ENCODE data around the gene NELFE. TPM values are rescaled to one million over a fixed set of nuclear protein-coding genes. Genes with fewer than 3 reads are reported as not detected.

Gene NELFE
- total and polyA plus RNA-seq, 4 donors, result 11.1 to 21.8 (median 13.0) TPM

- peaks cover 4 to 23% (median 19%) of the 10 kb centered on the region in 4 donors for H3K4me1 ChIP-seq (ENCODE audit: control insufficient read depth in 4 of 4, insufficient read depth in 4 of 4, low read length in 3 of 4)
- no peak overlapping the region for H3K9ac ChIP-seq (ENCODE audit: low read depth in 1 of 2, low read length in 2 of 2)
- H3K4me3 ChIP-seq (ENCODE audit: low read depth in 1 of 3, low read length in 3 of 3), result no peak overlapping the region
- no peaks in the 10 kb centered on the region for H3K27me3 ChIP-seq (ENCODE audit: control insufficient read depth in 4 of 4, insufficient read depth in 4 of 4, low read length in 3 of 4)
- 98% methylated on average over 1 of the region's 1 CpG for WGBS
- H3K9me3 ChIP-seq (ENCODE audit: control insufficient read depth in 4 of 4, low read length in 3 of 4), result no peaks in the 10 kb centered on the region
- TF ChIP-seq YY1 (IDR thresholded peaks at IDR 0.05) (no peak), EGR1 (IDR thresholded peaks at IDR 0.05; ENCODE audit: low read depth in 2 of 2) (no peak), HNF4G (IDR thresholded peaks at IDR 0.05) (no peak), HNF4A (conservative IDR thresholded peaks at IDR 0.05) (no peak), GABPA (IDR thresholded peaks at IDR 0.05 in 1 of 2, conservative IDR thresholded peaks at IDR 0.05 in 1 of 2) (no peak), ATF3 (IDR thresholded peaks at IDR 0.05) (no peak), NR2F2 (IDR thresholded peaks at IDR 0.05) (no peak), MAX (IDR thresholded peaks at IDR 0.05) (no peak), RAD21 (IDR thresholded peaks at IDR 0.05) (no peak), TAF1 (conservative IDR thresholded peaks at IDR 0.05) (no peak)
- no peak overlapping the region for H3K27ac ChIP-seq (ENCODE audit: low read depth in 1 of 2, low read length in 2 of 2)
- DNase-seq (ENCODE audit: low spot score), result no peak
- no peaks in the 10 kb centered on the region for H3K36me3 ChIP-seq (ENCODE audit: control insufficient read depth in 4 of 4, insufficient read depth in 3 of 4, low read depth in 1 of 4, low read length in 3 of 4)
Observed at GRCh38 chr6:31905041-31905440, 53.7 kb downstream of the NELFE start.

- Histone ChIP-seq H3K27ac (ENCODE audit: low read depth in 1 of 2, low read length in 2 of 2) (no peak overlapping the region), H3K9ac (ENCODE audit: low read depth in 1 of 2, low read length in 2 of 2) (no peak overlapping the region), H3K27me3 (ENCODE audit: control insufficient read depth in 4 of 4, insufficient read depth in 4 of 4, low read length in 3 of 4) (no peaks in the 10 kb centered on the region), H3K36me3 (ENCODE audit: control insufficient read depth in 4 of 4, insufficient read depth in 3 of 4, low read depth in 1 of 4, low read length in 3 of 4) (no peaks in the 10 kb centered on the region), H3K4me1 (ENCODE audit: control insufficient read depth in 4 of 4, insufficient read depth in 4 of 4, low read length in 3 of 4) (peaks cover 7 to 30% (median 25%) of the 10 kb centered on the region in 4 donors), H3K9me3 (ENCODE audit: control insufficient read depth in 4 of 4, low read length in 3 of 4) (no peaks in the 10 kb centered on the region), H3K4me3 (ENCODE audit: low read depth in 1 of 3, low read length in 3 of 3) (no peak overlapping the region)
- 88% methylated on average over 3 of the region's 3 CpGs for WGBS
- no peak for DNase-seq (ENCODE audit: low spot score)
- TF ChIP-seq ZBTB33 (IDR thresholded peaks at IDR 0.05) (no peak), RAD21 (IDR thresholded peaks at IDR 0.05) (no peak), SP1 (IDR thresholded peaks at IDR 0.05) (no peak), NR2F2 (IDR thresholded peaks at IDR 0.05) (no peak), REST (IDR thresholded peaks at IDR 0.05) (no peak), HNF4A (conservative IDR thresholded peaks at IDR 0.05) (no peak), ATF3 (IDR thresholded peaks at IDR 0.05) (no peak), MAX (IDR thresholded peaks at IDR 0.05) (no peak), YY1 (IDR thresholded peaks at IDR 0.05) (no peak), FOXA2 (IDR thresholded peaks at IDR 0.05) (no peak), GABPA (IDR thresholded peaks at IDR 0.05 in 1 of 2, conservative IDR thresholded peaks at IDR 0.05 in 1 of 2) (no peak), JUND (IDR thresholded peaks at IDR 0.05) (no peak), FOXA1 (IDR thresholded peaks at IDR 0.05) (no peak), RXRA (IDR thresholded peaks at IDR 0.05) (no peak), EGR1 (IDR thresholded peaks at IDR 0.05; ENCODE audit: low read depth in 2 of 2) (no peak), TAF1 (conservative IDR thresholded peaks at IDR 0.05) (no peak), CTCF (IDR thresholded peaks at IDR 0.05; ENCODE audit: low read depth, low read length, missing input control) (no peak)
Observed at GRCh38 chr6:31903957-31904356, 54.8 kb downstream of the NELFE start.
